Osteocyte (in vitro differentiated cells): ENCODE data around the gene XBP1. TPM values are rescaled to one million over a fixed set of nuclear protein-coding genes. Genes with fewer than 3 reads are reported as not detected.

Experiments
- DNase-seq: peaks from one replicate; pipeline ENCODE4 v3.0.0; 2021; ENCODE audit warnings: mixed read lengths; ENCODE audit not compliant: unreplicated experiment; ENCODE audit errors: extremely low spot score
- H3K27ac Mint-ChIP-seq: one replicate; pipeline ENCODE4 v1.8.0; 2021; ENCODE audit warnings: mild to moderate bottlenecking, mixed read lengths; ENCODE audit not compliant: unreplicated experiment
- H3K27me3 Mint-ChIP-seq: one replicate; pipeline ENCODE4 v1.8.0; 2021; ENCODE audit warnings: mixed read lengths; ENCODE audit not compliant: unreplicated experiment
- H3K36me3 Mint-ChIP-seq: one replicate; pipeline ENCODE4 v1.8.0; 2021; ENCODE audit warnings: mixed read lengths; ENCODE audit not compliant: unreplicated experiment
- H3K4me1 Mint-ChIP-seq: one replicate; pipeline ENCODE4 v1.8.0; 2021; ENCODE audit warnings: mixed read lengths; ENCODE audit not compliant: unreplicated experiment
- H3K4me3 Mint-ChIP-seq: one replicate; pipeline ENCODE4 v1.8.0; 2021; ENCODE audit warnings: mild to moderate bottlenecking, moderate library complexity, mixed read lengths; ENCODE audit not compliant: unreplicated experiment
- H3K9me3 Mint-ChIP-seq: one replicate; pipeline ENCODE4 v1.8.0; 2021; ENCODE audit warnings: mixed read lengths; ENCODE audit not compliant: unreplicated experiment
- total RNA-seq: library from RNA; stranded (reverse); gene quantifications from 2 replicates; pipeline ENCODE4 v1.2.1, GENCODE V29; 2021
- TF ChIP-seq, protein P1 (sequence below): fragments of 200-600 bp; sonication (generic); IDR thresholded peaks from 2 replicates; pipeline ENCODE4 v1.5.0; 2021; ENCODE audit warnings: antibody characterized with exemption, mild to moderate bottlenecking, moderate library complexity

Gene XBP1
- total RNA-seq, 1 donor from 2014 or later, result 150 TPM

DNA sequence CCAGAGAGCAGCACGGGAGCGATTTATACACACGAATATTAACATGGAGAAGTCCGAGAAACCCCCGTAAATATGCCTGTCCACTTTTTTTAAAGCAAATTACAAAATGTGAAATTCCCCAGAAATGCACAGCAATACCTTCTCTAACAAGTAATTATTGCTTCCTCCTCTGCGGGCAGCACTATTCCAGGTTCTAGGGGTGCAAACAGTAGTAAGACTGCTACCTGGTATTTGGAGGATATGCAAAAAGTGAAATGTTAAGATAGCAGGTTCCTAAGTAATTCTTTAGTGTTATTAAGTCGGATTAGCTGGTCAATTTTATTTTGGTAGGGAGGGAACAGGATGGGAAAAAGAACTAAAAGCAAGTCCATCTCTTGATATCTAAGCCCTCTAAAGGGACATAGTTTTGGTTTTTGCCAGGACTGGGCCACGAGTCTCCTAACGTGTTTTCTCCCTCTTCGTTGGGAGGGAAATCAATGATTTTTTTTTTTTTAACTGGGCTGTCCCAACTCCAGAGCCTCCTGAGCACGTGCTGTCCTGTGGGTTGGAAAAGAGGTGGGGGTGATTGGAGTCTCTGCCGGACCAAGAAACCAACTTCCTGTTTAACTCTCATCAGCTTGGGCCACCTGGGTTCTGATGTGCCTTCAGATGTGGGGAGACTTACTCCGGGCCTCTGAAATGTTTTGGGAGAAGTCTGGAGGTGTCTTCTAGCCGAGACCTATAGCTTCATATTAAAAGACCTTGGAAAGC lies 1.7 kb upstream of the XBP1 start:
- H3K27me3 Mint-ChIP-seq, result no peaks in the 10 kb centered on the region
- TF ChIP-seq, protein P1, sequence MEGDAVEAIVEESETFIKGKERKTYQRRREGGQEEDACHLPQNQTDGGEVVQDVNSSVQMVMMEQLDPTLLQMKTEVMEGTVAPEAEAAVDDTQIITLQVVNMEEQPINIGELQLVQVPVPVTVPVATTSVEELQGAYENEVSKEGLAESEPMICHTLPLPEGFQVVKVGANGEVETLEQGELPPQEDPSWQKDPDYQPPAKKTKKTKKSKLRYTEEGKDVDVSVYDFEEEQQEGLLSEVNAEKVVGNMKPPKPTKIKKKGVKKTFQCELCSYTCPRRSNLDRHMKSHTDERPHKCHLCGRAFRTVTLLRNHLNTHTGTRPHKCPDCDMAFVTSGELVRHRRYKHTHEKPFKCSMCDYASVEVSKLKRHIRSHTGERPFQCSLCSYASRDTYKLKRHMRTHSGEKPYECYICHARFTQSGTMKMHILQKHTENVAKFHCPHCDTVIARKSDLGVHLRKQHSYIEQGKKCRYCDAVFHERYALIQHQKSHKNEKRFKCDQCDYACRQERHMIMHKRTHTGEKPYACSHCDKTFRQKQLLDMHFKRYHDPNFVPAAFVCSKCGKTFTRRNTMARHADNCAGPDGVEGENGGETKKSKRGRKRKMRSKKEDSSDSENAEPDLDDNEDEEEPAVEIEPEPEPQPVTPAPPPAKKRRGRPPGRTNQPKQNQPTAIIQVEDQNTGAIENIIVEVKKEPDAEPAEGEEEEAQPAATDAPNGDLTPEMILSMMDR, result no peak
- H3K4me3 Mint-ChIP-seq, result peak overlapping the region; percentile 55
- no peaks in the 10 kb centered on the region for H3K9me3 Mint-ChIP-seq
- H3K4me1 Mint-ChIP-seq, result peaks cover 37% of the 10 kb centered on the region
- peaks cover 20% of the 10 kb centered on the region for H3K36me3 Mint-ChIP-seq
- DNase-seq, result no peak
- H3K27ac Mint-ChIP-seq, result peak overlapping the region; percentile 67

DNA sequence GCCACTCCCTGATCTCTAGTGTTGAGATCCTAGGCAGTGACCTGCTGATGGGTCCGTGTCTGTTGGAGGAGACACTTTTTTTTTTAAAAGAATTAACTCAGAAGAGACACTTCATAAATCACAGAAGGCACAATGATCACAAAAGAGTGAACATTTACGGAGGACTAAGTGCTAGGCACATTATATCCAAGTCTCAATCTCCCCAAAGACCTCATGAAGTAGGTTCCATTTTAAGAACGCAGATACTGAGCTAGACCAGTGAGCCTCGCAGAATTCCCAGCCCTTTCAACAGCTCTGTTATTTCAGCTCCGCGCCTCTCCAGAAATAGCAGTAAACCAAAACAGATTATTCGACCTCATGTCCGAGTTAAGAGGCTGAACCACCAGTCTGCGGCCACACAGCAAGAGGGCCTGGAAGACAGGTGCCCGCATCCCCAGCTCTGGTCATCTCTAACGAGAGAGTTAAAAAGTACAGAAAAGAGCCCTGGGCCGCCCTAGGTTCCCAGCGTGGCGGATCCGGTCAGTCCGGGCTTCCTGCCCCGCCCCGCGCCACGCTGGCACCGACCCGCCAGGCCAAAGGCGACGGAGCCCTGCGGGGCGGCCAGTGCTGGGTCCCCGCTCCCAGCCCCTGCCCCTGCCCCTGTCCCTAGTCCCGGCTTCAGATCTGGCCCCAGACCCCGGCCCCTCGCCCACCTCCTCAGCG lies 612 bp downstream of the XBP1 start:
- H3K27ac Mint-ChIP-seq, result peak overlapping the region; percentile 99

DNA sequence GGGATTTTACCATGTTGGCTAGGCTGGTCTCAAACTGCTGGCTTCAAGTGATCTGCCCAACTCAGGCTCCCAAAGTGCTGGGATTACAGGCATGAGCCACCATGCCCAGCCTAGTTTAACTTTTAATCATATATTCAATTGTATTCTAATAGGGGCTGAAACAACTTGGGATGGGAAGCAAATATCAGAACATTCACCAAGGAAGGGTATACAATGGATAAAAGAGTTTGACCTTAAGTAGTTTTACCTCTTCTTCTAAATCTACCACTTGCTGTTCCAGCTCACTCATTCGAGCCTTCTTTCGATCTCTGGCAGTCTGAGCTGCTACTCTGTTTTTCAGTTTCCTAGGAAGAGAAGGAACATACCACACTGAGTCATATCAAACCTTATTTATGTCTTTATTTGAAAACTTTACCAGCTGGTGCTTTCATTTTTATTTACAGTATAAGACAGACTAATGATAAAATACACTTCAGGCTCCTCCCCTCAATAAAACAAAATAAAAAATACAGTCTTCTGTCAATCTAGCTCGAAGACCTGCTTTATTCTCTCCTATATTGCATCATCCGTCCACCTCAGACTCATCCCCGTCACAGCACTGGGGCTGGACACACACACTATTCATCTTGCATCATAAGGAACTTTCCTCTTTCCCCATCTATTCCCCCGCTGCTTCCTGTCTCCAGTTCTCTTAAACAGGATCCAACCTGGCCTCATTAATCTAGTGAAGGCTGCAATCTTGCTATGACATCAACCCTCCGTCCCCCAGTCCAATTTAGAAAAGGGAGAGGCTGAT lies 1.4 kb downstream of the XBP1 start:
- Mint-ChIP-seq H3K27ac (peak overlapping the region; percentile 99), H3K4me3 (peak overlapping the region; percentile 89), H3K27me3 (no peaks in the 10 kb centered on the region), H3K4me1 (peaks cover 45% of the 10 kb centered on the region), H3K9me3 (no peaks in the 10 kb centered on the region), H3K36me3 (peaks cover 48% of the 10 kb centered on the region)
- TF ChIP-seq, protein P1, result no peak
- no peak for DNase-seq

More for the DNA sequence above, 612 bp downstream of the XBP1 start:
- peak; percentile 92 for DNase-seq
- Mint-ChIP-seq H3K36me3 (peaks cover 41% of the 10 kb centered on the region), H3K4me3 (peak overlapping the region; percentile 89), H3K27me3 (no peaks in the 10 kb centered on the region), H3K9me3 (no peaks in the 10 kb centered on the region), H3K4me1 (peaks cover 45% of the 10 kb centered on the region)
- TF ChIP-seq, protein P1, result no peak

DNA sequence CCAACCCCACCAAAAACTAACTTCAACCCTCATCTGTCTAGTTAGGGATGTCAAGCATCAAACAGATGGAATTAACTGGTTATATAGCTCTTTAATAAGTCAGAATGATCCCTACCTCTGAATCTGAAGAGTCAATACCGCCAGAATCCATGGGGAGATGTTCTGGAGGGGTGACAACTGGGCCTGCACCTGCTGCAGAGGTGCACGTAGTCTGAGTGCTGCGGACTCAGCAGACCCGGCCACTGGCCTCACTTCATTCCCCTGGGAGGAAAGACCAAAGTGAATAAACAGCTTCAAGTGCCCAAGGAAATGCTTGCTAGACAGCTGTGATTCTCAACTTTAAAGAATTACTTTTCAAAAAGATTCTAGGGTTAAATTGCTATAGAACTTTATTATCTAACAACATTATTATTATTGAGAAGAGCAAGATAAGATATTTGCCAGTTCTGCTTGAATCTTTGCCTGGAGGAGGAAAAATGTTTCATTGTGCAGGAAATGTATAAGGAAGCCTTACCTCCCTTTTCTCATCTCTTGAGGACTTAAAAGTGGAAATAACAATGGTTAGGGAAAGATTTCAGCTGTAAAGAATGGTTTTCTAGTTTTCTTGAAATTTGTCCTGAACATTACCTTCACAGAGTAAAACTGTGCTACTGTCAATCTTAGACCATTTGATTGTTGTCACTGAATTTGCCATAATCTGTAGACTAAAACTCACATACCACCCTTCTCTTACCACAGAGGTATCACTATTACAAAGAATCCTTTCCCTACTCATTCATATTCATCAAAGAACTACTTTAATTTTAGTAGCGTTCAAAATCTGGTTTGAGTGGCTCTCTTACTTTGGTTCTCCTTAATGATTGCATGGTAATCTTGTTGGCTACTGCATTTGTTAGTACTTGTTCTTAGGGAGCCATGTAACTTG lies 4.2 kb downstream of the XBP1 start:
- peaks cover 35% of the 10 kb centered on the region for H3K4me1 Mint-ChIP-seq
- no peak overlapping the region for H3K4me3 Mint-ChIP-seq
- H3K36me3 Mint-ChIP-seq, result peaks cover 51% of the 10 kb centered on the region
- H3K9me3 Mint-ChIP-seq, result no peaks in the 10 kb centered on the region
- H3K27ac Mint-ChIP-seq, result peak overlapping the region; percentile 39
- DNase-seq, result no peak
- TF ChIP-seq, protein P1, result no peak
- no peaks in the 10 kb centered on the region for H3K27me3 Mint-ChIP-seq
